GM18870 (cell line): Measurements from ENCODE around the gene CISD2.
A peak's percentile ranks its signal among the peaks of the same experiment; 100 is the strongest.
"Not testable (repeated sequence)": the region's sequence is repeated elsewhere in the genome, so short reads cannot be mapped to it uniquely, and the experiment has no call there.

Experiments used
- ATAC-seq: cut with Tn5 transposase; IDR thresholded peaks from one replicate; pipeline ENCODE4 v1.9.1; 2021; ENCODE audit warnings: moderate library complexity; ENCODE audit not compliant: unreplicated experiment

The CISD2 gene

GRCh38 chr4:102868781-102869568, at the start of gene CISD2:
CISD2 (plus strand) TSS chr4:102868992; CDS start chr4:102869085, 93 bp downstream.
- peak; percentile 76 for ATAC-seq

- not testable (repeated sequence) for ATAC-seq
Observed at GRCh38 chr4:102819100-102819499, 49.7 kb upstream of the CISD2 start.

GRCh38 chr4:102819588-102820365, 49.0 kb upstream of the CISD2 start:
- ATAC-seq = no peak

- no peak for ATAC-seq
Observed at GRCh38 chr4:102823464-102823863, 45.3 kb upstream of the CISD2 start.

GRCh38 chr4:102823897-102824296, 44.9 kb upstream of the CISD2 start:
- no peak for ATAC-seq

GRCh38 chr4:102824398-102824797, 44.4 kb upstream of the CISD2 start:
- ATAC-seq = no peak

GRCh38 chr4:102825261-102826091, 43.3 kb upstream of the CISD2 start:
- ATAC-seq = no peak

- ATAC-seq = no peak
Observed at GRCh38 chr4:102826105-102826889, 42.5 kb upstream of the CISD2 start.

GRCh38 chr4:102826890-102827673, 41.7 kb upstream of the CISD2 start, which contains the start of gene UBE2D3:
UBE2D3 (minus strand) TSS chr4:102827551; CDS start chr4:102826508, 1,043 bp downstream.
- ATAC-seq = peak; percentile 16

GRCh38 chr4:102827674-102828496, 40.9 kb upstream of the CISD2 start:
- peak; percentile 89 for ATAC-seq

GRCh38 chr4:102828497-102828808, 40.3 kb upstream of the CISD2 start:
- ATAC-seq = no peak

- no peak for ATAC-seq
Observed at GRCh38 chr4:102829803-102830202, 39.0 kb upstream of the CISD2 start.

- no peak for ATAC-seq
Observed at GRCh38 chr4:102832105-102832504, 36.7 kb upstream of the CISD2 start.

GRCh38 chr4:102832667-102833066, 36.1 kb upstream of the CISD2 start:
- no peak for ATAC-seq

- no peak for ATAC-seq
Observed at GRCh38 chr4:102836596-102836995, 32.2 kb upstream of the CISD2 start.

- ATAC-seq = no peak
Observed at GRCh38 chr4:102842367-102842766, 26.4 kb upstream of the CISD2 start.

GRCh38 chr4:102843273-102843672, 25.5 kb upstream of the CISD2 start:
- no peak for ATAC-seq

GRCh38 chr4:102843938-102844337, 24.9 kb upstream of the CISD2 start:
- ATAC-seq = no peak

- no peak for ATAC-seq
Observed at GRCh38 chr4:102847687-102848086, 21.1 kb upstream of the CISD2 start.
